ENCODE measurements around the gene PLAAT1.

The PLAAT1 gene

DNA sequence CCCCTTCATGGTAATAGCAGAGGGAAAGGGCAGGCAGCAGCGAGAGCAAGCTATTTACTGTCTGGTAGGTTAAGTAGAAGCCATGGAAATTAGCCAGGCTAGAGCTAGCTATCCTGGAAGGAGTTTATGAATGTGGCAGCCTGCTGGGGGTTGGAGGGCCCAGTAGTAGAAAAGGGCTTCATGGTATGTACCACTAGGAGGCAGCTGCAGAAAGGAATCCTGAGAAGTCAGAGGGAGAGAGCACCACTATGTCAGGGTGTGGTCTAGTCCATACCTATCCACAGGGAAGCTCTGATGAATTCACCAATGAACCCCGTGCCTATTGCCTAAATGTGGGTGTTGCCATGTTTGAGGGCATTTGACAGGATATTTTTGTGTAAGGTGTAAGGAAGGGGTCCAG, 55.0 kb downstream of the PLAAT1 start:
- H3K9me2 ChIP-seq (replicated peaks; ENCODE audit: insufficient read depth, low read length), result no peaks in the 10 kb centered on the region
- H3K9me3 ChIP-seq (replicated peaks; ENCODE audit: insufficient read depth, low read length), result no peaks in the 10 kb centered on the region
- no peak overlapping the region for H3K27ac ChIP-seq (ENCODE audit: low read length)

DNA sequence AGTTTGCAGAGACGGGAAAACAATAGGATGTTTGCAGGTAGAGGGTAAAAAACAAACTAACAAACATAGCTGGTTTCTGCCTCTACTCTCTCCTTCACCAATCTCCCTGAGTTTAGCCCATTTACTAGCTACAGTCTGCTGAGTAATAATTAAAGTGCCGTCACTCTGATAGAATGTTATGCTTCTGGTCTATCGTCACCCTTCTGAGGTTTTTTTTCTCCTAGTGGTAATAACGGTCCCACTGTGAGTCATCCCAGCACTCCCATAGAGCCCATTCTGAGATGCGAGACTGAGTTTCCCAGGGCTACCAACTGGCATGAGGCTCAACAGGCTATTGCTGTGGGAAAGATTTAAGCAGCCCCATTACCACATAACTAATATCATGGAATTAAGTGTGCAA, 56.4 kb downstream of the PLAAT1 start:
- Histone ChIP-seq H2AFZ (ENCODE audit: low read length) (no peak overlapping the region), H3K4me1 (ENCODE audit: low read length) (no peaks in the 10 kb centered on the region)

More for the DNA sequence above, 55.0 kb downstream of the PLAAT1 start:
- H3K79me2 ChIP-seq (ENCODE audit: low read length), result no peaks in the 10 kb centered on the region
- H3K9ac ChIP-seq (ENCODE audit: low read length), result no peak overlapping the region
- no peaks in the 10 kb centered on the region for H3K27me3 ChIP-seq (replicated peaks; ENCODE audit: insufficient read depth, low read length)
- no peaks in the 10 kb centered on the region for H3K4me1 ChIP-seq (ENCODE audit: low read length)
- H2AFZ ChIP-seq (ENCODE audit: low read length), result no peak overlapping the region
- no peak for TF ChIP-seq EZH2phosphoT487 (IDR thresholded peaks at IDR 0.05; ENCODE audit: low read length)
- no peaks in the 10 kb centered on the region for H3F3A ChIP-seq (ENCODE audit: insufficient read depth, low read length)
- H3K4me2 ChIP-seq (ENCODE audit: low read depth, low read length), result no peak overlapping the region
- DNase-seq, result no peak
- H3K36me3 ChIP-seq (replicated peaks; ENCODE audit: insufficient read depth, low read length), result no peaks in the 10 kb centered on the region
- H3K4me3 ChIP-seq (ENCODE audit: low read length), result no peak overlapping the region
- no peaks in the 10 kb centered on the region for H4K20me1 ChIP-seq (ENCODE audit: insufficient read depth, low read length)

DNA sequence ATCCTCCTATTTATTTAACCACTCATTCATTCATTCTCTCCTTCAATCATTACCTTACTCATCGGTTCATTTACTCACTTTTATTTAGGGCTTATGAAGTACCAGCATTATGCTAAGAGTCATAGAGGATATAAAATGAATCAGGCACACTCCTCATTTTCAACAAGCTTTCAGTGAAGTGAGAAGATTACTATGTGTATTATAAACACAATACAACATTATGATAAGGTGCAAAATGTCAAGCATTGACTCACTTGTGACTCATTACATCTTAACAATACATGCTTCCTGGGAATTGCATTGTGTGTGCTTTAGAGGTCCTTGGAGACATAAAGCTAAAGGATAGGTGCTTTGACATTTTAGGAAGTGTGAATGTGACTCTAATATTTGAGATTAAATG, 60.4 kb downstream of the PLAAT1 start:
- Histone ChIP-seq H3K4me2 (ENCODE audit: low read depth, low read length) (no peak overlapping the region), H3K79me2 (ENCODE audit: low read length) (no peaks in the 10 kb centered on the region), H3K27ac (ENCODE audit: low read length) (no peak overlapping the region), H3K9ac (ENCODE audit: low read length) (no peak overlapping the region), H3F3A (ENCODE audit: insufficient read depth, low read length) (no peaks in the 10 kb centered on the region), H3K4me3 (ENCODE audit: low read length) (no peak overlapping the region), H3K9me3 (replicated peaks; ENCODE audit: insufficient read depth, low read length) (no peaks in the 10 kb centered on the region), H3K27me3 (replicated peaks; ENCODE audit: insufficient read depth, low read length) (no peaks in the 10 kb centered on the region), H3K9me2 (replicated peaks; ENCODE audit: insufficient read depth, low read length) (no peaks in the 10 kb centered on the region), H3K4me1 (ENCODE audit: low read length) (no peaks in the 10 kb centered on the region), H3K36me3 (replicated peaks; ENCODE audit: insufficient read depth, low read length) (no peaks in the 10 kb centered on the region), H4K20me1 (ENCODE audit: insufficient read depth, low read length) (no peaks in the 10 kb centered on the region), H2AFZ (ENCODE audit: low read length) (no peak overlapping the region)
- DNase-seq, result no peak
- TF ChIP-seq EZH2phosphoT487 (IDR thresholded peaks at IDR 0.05; ENCODE audit: low read length) (no peak), EZH2 (optimal IDR thresholded peaks at IDR 0.05; ENCODE audit: low read depth, low read length) (no peak)
- TF ChIP-seq, protein P1, sequence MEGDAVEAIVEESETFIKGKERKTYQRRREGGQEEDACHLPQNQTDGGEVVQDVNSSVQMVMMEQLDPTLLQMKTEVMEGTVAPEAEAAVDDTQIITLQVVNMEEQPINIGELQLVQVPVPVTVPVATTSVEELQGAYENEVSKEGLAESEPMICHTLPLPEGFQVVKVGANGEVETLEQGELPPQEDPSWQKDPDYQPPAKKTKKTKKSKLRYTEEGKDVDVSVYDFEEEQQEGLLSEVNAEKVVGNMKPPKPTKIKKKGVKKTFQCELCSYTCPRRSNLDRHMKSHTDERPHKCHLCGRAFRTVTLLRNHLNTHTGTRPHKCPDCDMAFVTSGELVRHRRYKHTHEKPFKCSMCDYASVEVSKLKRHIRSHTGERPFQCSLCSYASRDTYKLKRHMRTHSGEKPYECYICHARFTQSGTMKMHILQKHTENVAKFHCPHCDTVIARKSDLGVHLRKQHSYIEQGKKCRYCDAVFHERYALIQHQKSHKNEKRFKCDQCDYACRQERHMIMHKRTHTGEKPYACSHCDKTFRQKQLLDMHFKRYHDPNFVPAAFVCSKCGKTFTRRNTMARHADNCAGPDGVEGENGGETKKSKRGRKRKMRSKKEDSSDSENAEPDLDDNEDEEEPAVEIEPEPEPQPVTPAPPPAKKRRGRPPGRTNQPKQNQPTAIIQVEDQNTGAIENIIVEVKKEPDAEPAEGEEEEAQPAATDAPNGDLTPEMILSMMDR (IDR thresholded peaks at IDR 0.05; ENCODE audit: low read length), result no peak

More for the DNA sequence above, 56.4 kb downstream of the PLAAT1 start:
- no peak for DNase-seq
- Histone ChIP-seq H3K9me3 (replicated peaks; ENCODE audit: insufficient read depth, low read length) (no peaks in the 10 kb centered on the region), H3K27ac (ENCODE audit: low read length) (no peak overlapping the region), H3K36me3 (replicated peaks; ENCODE audit: insufficient read depth, low read length) (no peaks in the 10 kb centered on the region), H3K4me2 (ENCODE audit: low read depth, low read length) (no peak overlapping the region), H4K20me1 (ENCODE audit: insufficient read depth, low read length) (no peaks in the 10 kb centered on the region), H3F3A (ENCODE audit: insufficient read depth, low read length) (no peaks in the 10 kb centered on the region), H3K79me2 (ENCODE audit: low read length) (no peaks in the 10 kb centered on the region), H3K9me2 (replicated peaks; ENCODE audit: insufficient read depth, low read length) (no peaks in the 10 kb centered on the region), H3K27me3 (replicated peaks; ENCODE audit: insufficient read depth, low read length) (no peaks in the 10 kb centered on the region), H3K4me3 (ENCODE audit: low read length) (no peak overlapping the region), H3K9ac (ENCODE audit: low read length) (no peak overlapping the region)
- TF ChIP-seq, protein P1 (IDR thresholded peaks at IDR 0.05; ENCODE audit: low read length), result no peak
- no peak for TF ChIP-seq EZH2phosphoT487 (IDR thresholded peaks at IDR 0.05; ENCODE audit: low read length)
- TF ChIP-seq EZH2 (optimal IDR thresholded peaks at IDR 0.05; ENCODE audit: low read depth, low read length), result no peak

DNA sequence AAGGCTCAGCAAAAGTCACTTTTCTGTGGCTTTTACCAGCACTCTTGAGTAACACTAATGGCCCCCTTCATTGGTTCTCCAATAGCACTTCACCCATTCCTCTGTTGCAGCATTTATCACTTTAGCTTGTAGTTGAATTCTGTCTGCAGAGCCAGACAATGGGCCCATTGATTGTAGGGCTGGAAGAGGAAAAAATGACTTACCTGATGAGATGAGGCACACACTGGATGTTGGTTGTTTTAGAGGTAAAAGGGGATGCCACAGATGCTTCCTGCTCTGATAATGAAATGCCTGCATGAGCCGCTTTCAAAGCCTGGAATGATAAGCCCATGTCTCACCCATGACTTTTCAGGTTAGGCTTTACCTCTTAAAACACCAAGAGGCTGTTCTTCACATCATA, 64.3 kb downstream of the PLAAT1 start:
- Histone ChIP-seq H3K9me3 (replicated peaks; ENCODE audit: insufficient read depth, low read length) (no peaks in the 10 kb centered on the region), H3K9ac (ENCODE audit: low read length) (no peak overlapping the region), H3K27me3 (replicated peaks; ENCODE audit: insufficient read depth, low read length) (no peaks in the 10 kb centered on the region), H3K4me3 (ENCODE audit: low read length) (no peak overlapping the region), H2AFZ (ENCODE audit: low read length) (no peak overlapping the region), H3K79me2 (ENCODE audit: low read length) (no peaks in the 10 kb centered on the region), H3K36me3 (replicated peaks; ENCODE audit: insufficient read depth, low read length) (no peaks in the 10 kb centered on the region), H3K4me1 (ENCODE audit: low read length) (no peaks in the 10 kb centered on the region), H3K9me2 (replicated peaks; ENCODE audit: insufficient read depth, low read length) (no peaks in the 10 kb centered on the region), H3K27ac (ENCODE audit: low read length) (no peak overlapping the region), H4K20me1 (ENCODE audit: insufficient read depth, low read length) (no peaks in the 10 kb centered on the region), H3K4me2 (ENCODE audit: low read depth, low read length) (no peak overlapping the region), H3F3A (ENCODE audit: insufficient read depth, low read length) (no peaks in the 10 kb centered on the region)
- no peak for DNase-seq
- TF ChIP-seq EZH2 (optimal IDR thresholded peaks at IDR 0.05; ENCODE audit: low read depth, low read length) (no peak), EZH2phosphoT487 (IDR thresholded peaks at IDR 0.05; ENCODE audit: low read length) (no peak)
- TF ChIP-seq, protein P1 (IDR thresholded peaks at IDR 0.05; ENCODE audit: low read length), result no peak

All from MM.1S (cell line).